ENCODE data around the gene NEDD4L.

- no peak for TF ChIP-seq POLR2AphosphoS5 (IDR thresholded peaks at IDR 0.05; ENCODE audit: low read depth)
- TF ChIP-seq EZH2 (IDR thresholded peaks at IDR 0.05; ENCODE audit: low read depth, unreplicated experiment) = no peak
- no peak for TF ChIP-seq CTCF (conservative IDR thresholded peaks at IDR 0.05; ENCODE audit: low read depth in 2 of 2)
- no peak for TF ChIP-seq REST (IDR thresholded peaks at IDR 0.05; ENCODE audit: unreplicated experiment)
- TF ChIP-seq JUNB (IDR thresholded peaks at IDR 0.05; ENCODE audit: unreplicated experiment) = no peak
- no peak for TF ChIP-seq EZH2phosphoT487 (IDR thresholded peaks at IDR 0.05; ENCODE audit: unreplicated experiment)
Observed at GRCh38 chr18:58054041-58054781, 10.2 kb downstream of the NEDD4L start.
